Transverse colon (tissue), 4 donors: ENCODE data around the gene ZNF628.

Experiments used
- CTCF ChIP-seq, 5 experiments: fragments of 200-600 bp in 3 of 5; fragments of 450-650 bp in 2 of 5; sonication (generic) in 3 of 5; IDR thresholded peaks; 1 replicate in 2 of 5; 2 replicates in 3 of 5; pipeline ENCODE4 v1.5.1; 2016 to 2017; ENCODE audit warnings: antibody characterized with exemption in 5 of 5, inconsistent platforms in 3 of 5, mild to moderate bottlenecking in 2 of 5, moderate library complexity in 1 of 5
- EP300 ChIP-seq: sonication (generic); formaldehyde crosslinking; IDR thresholded peaks from one replicate; pipeline ENCODE4 v1.6.1; 2017; ENCODE audit warnings: antibody characterized with exemption, low read depth
- POLR2A ChIP-seq: fragments of 450-650 bp; IDR thresholded peaks from one replicate; pipeline ENCODE4 v1.6.1; 2016; ENCODE audit warnings: antibody characterized with exemption, mild to moderate bottlenecking, moderate library complexity
- POLR2AphosphoS5 ChIP-seq, 3 donors: sonication (generic); formaldehyde crosslinking; IDR thresholded peaks; one replicate each; pipeline ENCODE4 v1.6.1; 2016; ENCODE audit warnings: antibody characterized with exemption in 3 of 3

DNA sequence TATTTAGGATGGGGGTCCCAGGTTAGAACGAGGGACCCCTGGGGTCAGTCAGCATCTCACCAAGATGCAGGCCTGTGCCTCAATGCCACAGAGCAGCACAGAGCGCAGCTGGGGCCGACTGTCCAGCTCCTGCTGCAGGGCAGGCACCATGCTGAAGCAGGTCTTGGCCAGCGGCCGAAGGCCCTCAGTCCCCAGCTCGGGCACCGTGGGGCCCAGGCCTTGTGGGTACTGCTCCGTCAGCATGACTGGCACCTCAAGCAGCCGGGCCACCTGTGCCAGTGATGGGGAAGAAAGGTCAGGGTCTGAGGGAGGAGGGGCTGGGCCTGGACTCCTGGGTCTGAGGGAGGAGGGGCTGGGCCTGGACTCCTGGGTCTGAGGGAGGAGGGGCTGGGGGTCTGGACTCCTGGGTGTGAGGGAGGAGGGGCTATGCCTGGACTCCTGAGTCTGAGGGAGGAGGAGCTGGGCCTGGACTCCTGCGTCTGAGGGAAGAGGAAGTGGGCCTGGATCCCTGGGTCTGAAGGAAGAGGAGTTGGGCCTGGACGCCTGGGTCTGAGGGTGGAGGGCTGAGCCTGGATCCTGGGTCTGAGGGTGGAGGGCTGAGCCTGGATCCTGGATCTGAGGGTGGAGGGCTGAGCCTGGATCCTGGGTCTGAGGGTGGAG, 20.7 kb upstream of the ZNF628 start:
- no peak for TF ChIP-seq EP300
- no peak for TF ChIP-seq CTCF (IDR thresholded peaks at IDR 0.05)
- no peak for TF ChIP-seq POLR2A
- no peak for TF ChIP-seq POLR2AphosphoS5 (IDR thresholded peaks at IDR 0.05)
